Pancreas (tissue), 10 donors: ENCODE results near the gene NPAP1. TPM values are rescaled to one million over a fixed set of nuclear protein-coding genes. Genes with fewer than 3 reads are reported as not detected.
"Not testable (repeated sequence)": the region's sequence is repeated elsewhere in the genome, so short reads cannot be mapped to it uniquely, and the experiment has no call there.

Experiments
- ATAC-seq, 4 donors: fragments of 200-7000 bp; cut with Tn5 transposase; one replicate each; pipeline versions ENCODE4 v1.8.0 to v1.9.1; 2020; ENCODE audit warnings: mild to moderate bottlenecking in 4 of 4, moderate library complexity in 4 of 4
- DNase-seq, 6 donors: peaks; one replicate each; pipeline ENCODE4 v3.0.0-alpha.2; 2020
- FAIRE-seq: peaks from 2 replicates; lab custom pipeline; 2012; peaks lifted over from hg19 to GRCh38; lab: Jason Lieb, UNC
- H3K27ac ChIP-seq, 4 donors: fragments of 200-600 bp; sonication (generic); 1 replicate in 3 of 4; 2 replicates in 1 of 4; pipeline versions ENCODE4 v1.5.0 to v1.8.0; 2020
- H3K27me3 ChIP-seq, 4 donors: fragments of 200-600 bp; one replicate each; pipeline ENCODE4 v1.8.0; 2021
- H3K36me3 ChIP-seq, 3 donors: fragments of 200-600 bp; sonication (generic) in 1 of 3; one replicate each; pipeline versions ENCODE4 v1.5.0 to v1.8.0; 2020 to 2021
- H3K4me1 ChIP-seq, 3 donors: fragments of 200-600 bp; one replicate each; pipeline ENCODE4 v1.8.0; 2021
- H3K4me3 ChIP-seq, 4 donors: fragments of 200-600 bp; sonication (generic) in 2 of 4; one replicate each; pipeline versions ENCODE4 v1.5.0 to v1.8.0; 2020 to 2021
- H3K9me3 ChIP-seq, 4 donors: fragments of 200-600 bp; one replicate each; pipeline ENCODE4 v1.8.0; 2021
- CTCF ChIP-seq, 4 donors: fragments of 200-600 bp; sonication (generic) in 3 of 4; IDR thresholded peaks; one replicate each; pipeline versions ENCODE4 v1.5.0 to v1.8.0; 2021; ENCODE audit warnings: antibody characterized with exemption in 4 of 4
- WGBS, 2 donors: extraction: QIAGEN DNeasy Blood & Tissue Kit; methylation state at CpG; one replicate each; pipeline ENCODE4 v1.1.7; 2013; 5-methylcytosine and 5-hydroxymethylcytosine counted together
- intact Hi-C, 3 donors: fragments of 100-400 bp; cut with DNase I; formaldehyde crosslinking; loops; one replicate each; pipeline versions ENCODE4 v1.11.1 to v1.14.2; 2022
- polyA plus RNA-seq, 2 donors: library from polyadenylated mRNA; stranded (reverse); fragments of 200-250 nt; gene quantifications; one replicate each; pipeline ENCODE4 v1.2.3, GENCODE V29; 2013
- total RNA-seq, 6 donors: library from RNA; stranded (reverse); fragmentation: NEBNext Ultra II Directional in 4 of 6; extraction: Animal tissue kit (Norgen Biotek cat#: 25700) in 4 of 6; gene quantifications; one replicate each; pipeline versions ENCODE4 v1.2.1 to v1.2.4, GENCODE V29; 2021 to 2023
- donor health status: healthy with polysubstance abuse.
- donor health status: DM: no; HTN: no; CAD: no; lungs with moderate emphysema.
- donor health status: DM: no; HTN: no; CAD: no.
- donor health status: control.
- donor health status: control.
- donor health status: Bipolar disorder and iron deficiency.
- donor health status: DM: yes; HTN: yes; CAD: no.
- donor health status: DM: no; HTN: no; CAD: no.
- donor health status: DM: no; HTN: no; CAD: no.
- donor health status: DM: yes; HTN: yes; CAD: no.

NPAP1 gene
- total RNA-seq: under 1 TPM; 0.09 to 0.81 (median 0.28) TPM
- polyA plus RNA-seq: 1 to 10 TPM in 1 of 2 donors, under 1 TPM in 1; 0.12 to 1.1 TPM

- Histone ChIP-seq H3K27me3 (no peaks in the 10 kb centered on the region), H3K4me1 (no peaks in the 10 kb centered on the region), H3K36me3 (no peaks in the 10 kb centered on the region), H3K4me3 (no peak within 1 kb of the TSS), H3K27ac (no peak within 1 kb of the TSS), H3K9me3 (no peaks in the 10 kb centered on the region)
- 84 to 90% methylated on average over 58 to 62 of the region's 62 CpGs for WGBS, 2 donors
- no peak for ATAC-seq
- intact Hi-C loops: no loop called here
- no peak for FAIRE-seq
- no peak for TF ChIP-seq CTCF (IDR thresholded peaks at IDR 0.05)
- DNase-seq: peak in 2 of 6 donors; percentile 16 to 52
Observed at GRCh38 chr15:24675332-24676144, at the start of gene NPAP1. Gene NPAP1 (plus strand): TSS chr15:24675775. CDS start chr15:24675868, 93 bp downstream.

- H3K36me3 ChIP-seq: no peaks in the 10 kb centered on the region
- intact Hi-C loops: no loop called here
- no peak overlapping the region for H3K4me3 ChIP-seq
- WGBS, 2 donors: 45 to 47% methylated on average over 3 of the region's 3 CpGs
- peak in 1 of 4 donors; percentile 51 for ATAC-seq
- no peak overlapping the region for H3K27ac ChIP-seq
- no peak for FAIRE-seq
- no peaks in the 10 kb centered on the region for H3K4me1 ChIP-seq
- H3K27me3 ChIP-seq: no peaks in the 10 kb centered on the region
- TF ChIP-seq CTCF (IDR thresholded peaks at IDR 0.05): no peak
- H3K9me3 ChIP-seq: no peaks in the 10 kb centered on the region
- no peak for DNase-seq
Observed at GRCh38 chr15:24627443-24627842, 48.1 kb upstream of the NPAP1 start.

- Histone ChIP-seq H3K4me3 (no peak overlapping the region), H3K36me3 (no peaks in the 10 kb centered on the region), H3K27me3 (no peaks in the 10 kb centered on the region), H3K4me1 (no peaks in the 10 kb centered on the region), H3K9me3 (no peaks in the 10 kb centered on the region), H3K27ac (no peak overlapping the region)
- ATAC-seq (no peak), DNase-seq (no peak), FAIRE-seq (no peak)
- intact Hi-C loops: no loop called here
- WGBS, 2 donors: 75% methylated on average over 4 of the region's 4 CpGs
- TF ChIP-seq CTCF (IDR thresholded peaks at IDR 0.05): no peak
Observed at GRCh38 chr15:24633082-24633481, 42.5 kb upstream of the NPAP1 start.

- FAIRE-seq, intact Hi-C loops, ATAC-seq, H3K27me3 ChIP-seq, H3K36me3 ChIP-seq, H3K27ac ChIP-seq, H3K4me3 ChIP-seq, H3K4me1 ChIP-seq, DNase-seq, H3K9me3 ChIP-seq: not testable (repeated sequence)
- WGBS, 2 donors: 77 to 85% methylated on average over 11 of the region's 11 CpGs
Observed at GRCh38 chr15:24639412-24639811, 36.2 kb upstream of the NPAP1 start.

- TF ChIP-seq CTCF (IDR thresholded peaks at IDR 0.05): no peak
- no peak for ATAC-seq
- no peak overlapping the region for H3K27ac ChIP-seq
Observed at GRCh38 chr15:24645627-24646026, 29.9 kb upstream of the NPAP1 start.

More at GRCh38 chr15:24645627-24646026, 29.9 kb upstream of the NPAP1 start:
- no peaks in the 10 kb centered on the region for H3K4me1 ChIP-seq
- H3K9me3 ChIP-seq: no peaks in the 10 kb centered on the region
- H3K36me3 ChIP-seq: no peaks in the 10 kb centered on the region
- FAIRE-seq: no peak
- intact Hi-C loops: no loop called here
- H3K4me3 ChIP-seq: no peak overlapping the region
- no peaks in the 10 kb centered on the region for H3K27me3 ChIP-seq
- no peak for DNase-seq
- WGBS, 2 donors: 32 to 42% methylated on average over 3 of the region's 3 CpGs
